Measurements from ENCODE around the gene FBXL7.

The FBXL7 gene

GRCh38 chr5:15703901-15704300, 203.9 kb downstream of the FBXL7 start:
- DNase-seq (ENCODE audit: low read depth in 1 of 2, low spot score in 1 of 2): no peak

- no peak for DNase-seq (ENCODE audit: low read depth in 1 of 2, low spot score in 1 of 2)
These were observed 204.5 kb downstream of the FBXL7 start for GRCh38 chr5:15704397-15704947.

- no peak for DNase-seq (ENCODE audit: low read depth in 1 of 2, low spot score in 1 of 2)
These were observed 207.7 kb downstream of the FBXL7 start for GRCh38 chr5:15707631-15708030.

GRCh38 chr5:15711892-15712291, 211.9 kb downstream of the FBXL7 start:
- no peak for DNase-seq (ENCODE audit: low read depth in 1 of 2, low spot score in 1 of 2)

- no peak for DNase-seq (ENCODE audit: low read depth in 1 of 2, low spot score in 1 of 2)
These were observed 215.6 kb downstream of the FBXL7 start for GRCh38 chr5:15715535-15715934.

GRCh38 chr5:15715967-15716366, 216.0 kb downstream of the FBXL7 start:
- DNase-seq (ENCODE audit: low read depth in 1 of 2, low spot score in 1 of 2): no peak

- DNase-seq (ENCODE audit: low read depth in 1 of 2, low spot score in 1 of 2): no peak
These were observed 217.0 kb downstream of the FBXL7 start for GRCh38 chr5:15717001-15717400.

GRCh38 chr5:15718421-15719179, 218.6 kb downstream of the FBXL7 start:
- DNase-seq (ENCODE audit: low read depth in 1 of 2, low spot score in 1 of 2): no peak

- DNase-seq (ENCODE audit: low read depth in 1 of 2, low spot score in 1 of 2): no peak
These were observed 219.8 kb downstream of the FBXL7 start for GRCh38 chr5:15719784-15720183.

GRCh38 chr5:15720515-15720914, 220.5 kb downstream of the FBXL7 start:
- no peak for DNase-seq (ENCODE audit: low read depth in 1 of 2, low spot score in 1 of 2)

- no peak for DNase-seq (ENCODE audit: low read depth in 1 of 2, low spot score in 1 of 2)
These were observed 222.3 kb downstream of the FBXL7 start for GRCh38 chr5:15722305-15722704.

GRCh38 chr5:15727375-15727774, 227.4 kb downstream of the FBXL7 start:
- no peak for DNase-seq (ENCODE audit: low read depth in 1 of 2, low spot score in 1 of 2)

GRCh38 chr5:15728811-15729210, 228.8 kb downstream of the FBXL7 start:
- no peak for DNase-seq (ENCODE audit: low read depth in 1 of 2, low spot score in 1 of 2)

- no peak for DNase-seq (ENCODE audit: low read depth in 1 of 2, low spot score in 1 of 2)
These were observed 231.7 kb downstream of the FBXL7 start for GRCh38 chr5:15731699-15732098.

GRCh38 chr5:15734058-15734457, 234.1 kb downstream of the FBXL7 start:
- no peak for DNase-seq (ENCODE audit: low read depth in 1 of 2, low spot score in 1 of 2)

GRCh38 chr5:15737036-15737821, 237.2 kb downstream of the FBXL7 start:
- DNase-seq (ENCODE audit: low read depth in 1 of 2, low spot score in 1 of 2): no peak

GRCh38 chr5:15737871-15738664, 238.1 kb downstream of the FBXL7 start:
- no peak for DNase-seq (ENCODE audit: low read depth in 1 of 2, low spot score in 1 of 2)

- no peak for DNase-seq (ENCODE audit: low read depth in 1 of 2, low spot score in 1 of 2)
These were observed 240.4 kb downstream of the FBXL7 start for GRCh38 chr5:15740383-15740782.

GRCh38 chr5:15741591-15741990, 241.6 kb downstream of the FBXL7 start:
- DNase-seq (ENCODE audit: low read depth in 1 of 2, low spot score in 1 of 2): no peak

GRCh38 chr5:15746833-15747232, 246.9 kb downstream of the FBXL7 start:
- no peak for DNase-seq (ENCODE audit: low read depth in 1 of 2, low spot score in 1 of 2)

GRCh38 chr5:15748266-15748665, 248.3 kb downstream of the FBXL7 start:
- no peak for DNase-seq (ENCODE audit: low read depth in 1 of 2, low spot score in 1 of 2)
